Mammary epithelial cell (primary cell): Measurements from ENCODE around the gene RPL10.

Experiments used
- CTCF ChIP-seq, 2 donors: IDR thresholded peaks in 1 of 2; conservative IDR thresholded peaks in 1 of 2; 2 replicates each; pipeline ENCODE4 v1.5.1; 2011 to 2012; ENCODE audit warnings: inconsistent platforms in 2 of 2, low read length in 2 of 2, mild to moderate bottlenecking in 2 of 2, control low read depth in 1 of 2, low read depth in 1 of 2; ENCODE audit not compliant: insufficient read depth in 1 of 2; ENCODE audit errors: extremely low read depth in 1 of 2
- EZH2 ChIP-seq: IDR thresholded peaks from 2 replicates; pipeline ENCODE4 v1.6.1; 2012; ENCODE audit warnings: low read length, inconsistent platforms, borderline replicate concordance

GRCh38 chrX:154376774-154377173, 21.4 kb upstream of the RPL10 start:
- TF ChIP-seq CTCF (conservative IDR thresholded peaks at IDR 0.05 in 1 of 2, IDR thresholded peaks at IDR 0.05 in 1 of 2; ENCODE audit: extremely low read depth in 1 of 2, insufficient read depth in 1 of 2, low read depth in 1 of 2, low read length in 2 of 2) (no peak), EZH2 (no peak)
